ENCODE measurements around the gene SLC5A3. TPM values are rescaled to one million over a fixed set of nuclear protein-coding genes. Genes with fewer than 3 reads are reported as not detected.

Gene SLC5A3
- polyA plus RNA-seq, 3 donors = 1.2 to 3.3 (median 1.6) TPM

- Mint-ChIP-seq H3K4me1 (peaks cover 16% of the 10 kb centered on the region), H3K27ac (no peak overlapping the region), H3K9me3 (no peaks in the 10 kb centered on the region), H3K36me3 (peaks cover 25 to 33% of the 10 kb centered on the region in 2 donors), H3K4me3 (no peak overlapping the region), H3K27me3 (ENCODE audit: low read depth in 3 of 3) (no peaks in the 10 kb centered on the region)
- Histone ChIP-seq H3K4me1 (ENCODE audit: control insufficient read depth in 1 of 2, insufficient read depth in 2 of 2, low read length in 2 of 2) (peaks cover 3 to 7% of the 10 kb centered on the region in 2 donors), H3K4me2 (replicated peaks; ENCODE audit: extremely low read depth, low read length, poor library complexity, severe bottlenecking) (no peak overlapping the region), H3K27me3 (ENCODE audit: control insufficient read depth in 2 of 2, insufficient read depth in 2 of 2, low read length in 2 of 2) (no peaks in the 10 kb centered on the region), H3K4me3 (replicated peaks in 1 of 3; ENCODE audit: low read depth in 2 of 3, low read length in 3 of 3) (no peak overlapping the region), H2AFZ (ENCODE audit: insufficient read depth, low read depth, low read length, poor library complexity, severe bottlenecking) (no peak overlapping the region), H3K9ac (ENCODE audit: insufficient read depth, low read length, poor library complexity, severe bottlenecking) (no peak overlapping the region), H3K79me2 (ENCODE audit: insufficient read depth, low read length) (peaks cover 87% of the 10 kb centered on the region), H4K20me1 (ENCODE audit: insufficient read depth, low read length) (peaks cover 89% of the 10 kb centered on the region), H3K36me3 (replicated peaks in 1 of 2; ENCODE audit: control insufficient read depth in 1 of 2, insufficient read depth in 2 of 2, low read length in 2 of 2) (peaks cover 15 to 39% of the 10 kb centered on the region in 2 donors), H3K27ac (ENCODE audit: low read depth in 1 of 2, low read length in 2 of 2) (no peak overlapping the region), H3K9me3 (replicated peaks in 1 of 2; ENCODE audit: control insufficient read depth in 1 of 2, insufficient read depth in 1 of 2, low read length in 2 of 2) (no peaks in the 10 kb centered on the region)
- no peak for DNase-seq
- no CpG with 5 or more reads among the region's 2 CpGs for WGBS (ENCODE audit: insufficient coverage)
- intact Hi-C loops (cut with micrococcal nuclease) = no loop called here
- TF ChIP-seq CTCF (IDR thresholded peaks at IDR 0.05) = peak; percentile 24
Measured at GRCh38 chr21:34091607-34092006, 18.2 kb downstream of the SLC5A3 start.

DNA sequence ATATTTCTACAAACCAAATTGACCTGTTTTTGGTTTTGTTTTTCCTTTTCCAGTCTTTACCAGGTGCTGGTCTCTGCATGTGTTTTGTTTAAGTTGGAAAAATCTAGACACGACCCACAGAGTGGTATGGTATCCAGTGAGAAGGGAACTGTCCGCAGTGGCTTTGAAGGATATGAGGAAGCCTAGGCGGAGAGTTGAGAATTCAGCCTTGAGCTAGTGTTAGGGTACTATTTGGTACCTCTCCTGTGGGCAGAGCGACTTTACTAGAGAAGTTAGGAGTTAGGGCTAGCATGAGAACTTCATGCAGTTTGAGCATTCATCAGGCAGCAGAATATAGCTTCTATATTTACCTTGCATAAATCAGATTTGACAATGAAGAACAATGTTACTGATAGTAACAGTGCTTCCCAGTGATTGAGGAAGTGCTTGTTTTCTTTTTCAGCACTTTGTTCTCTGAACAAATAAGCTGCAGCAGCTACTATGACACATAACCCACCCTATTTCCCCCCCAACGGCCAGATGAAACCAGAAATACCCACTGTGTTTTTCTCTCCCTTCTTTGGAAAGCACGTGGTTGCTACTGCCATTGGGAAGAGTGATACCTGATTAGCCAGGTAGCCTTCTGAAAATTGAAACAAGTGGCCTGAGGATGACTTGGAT is 19.0 kb downstream of the SLC5A3 start:
- Histone ChIP-seq H3K27me3 (ENCODE audit: control insufficient read depth in 2 of 2, insufficient read depth in 2 of 2, low read length in 2 of 2) (no peaks in the 10 kb centered on the region), H3K79me2 (ENCODE audit: insufficient read depth, low read length) (peaks cover 79% of the 10 kb centered on the region), H3K4me3 (replicated peaks in 1 of 3; ENCODE audit: low read depth in 2 of 3, low read length in 3 of 3) (no peak overlapping the region), H4K20me1 (ENCODE audit: insufficient read depth, low read length) (peaks cover 87% of the 10 kb centered on the region), H3K9ac (ENCODE audit: insufficient read depth, low read length, poor library complexity, severe bottlenecking) (no peak overlapping the region), H3K36me3 (replicated peaks in 1 of 2; ENCODE audit: control insufficient read depth in 1 of 2, insufficient read depth in 2 of 2, low read length in 2 of 2) (peaks cover 15 to 40% of the 10 kb centered on the region in 2 donors), H3K4me1 (ENCODE audit: control insufficient read depth in 1 of 2, insufficient read depth in 2 of 2, low read length in 2 of 2) (peaks cover 3 to 7% of the 10 kb centered on the region in 2 donors), H3K9me3 (replicated peaks in 1 of 2; ENCODE audit: control insufficient read depth in 1 of 2, insufficient read depth in 1 of 2, low read length in 2 of 2) (no peaks in the 10 kb centered on the region), H3K27ac (ENCODE audit: low read depth in 1 of 2, low read length in 2 of 2) (peak overlapping the region in 1 of 2 donors; percentile 22), H2AFZ (ENCODE audit: insufficient read depth, low read depth, low read length, poor library complexity, severe bottlenecking) (no peak overlapping the region), H3K4me2 (replicated peaks; ENCODE audit: extremely low read depth, low read length, poor library complexity, severe bottlenecking) (no peak overlapping the region)
- Mint-ChIP-seq H3K4me1 (peaks cover 18% of the 10 kb centered on the region), H3K27ac (peak overlapping the region in 2 of 7 donors; percentile 56 to 73), H3K27me3 (ENCODE audit: low read depth in 3 of 3) (no peaks in the 10 kb centered on the region), H3K4me3 (no peak overlapping the region), H3K9me3 (no peaks in the 10 kb centered on the region), H3K36me3 (peaks cover 29 to 39% of the 10 kb centered on the region in 2 donors)
- no CpG with 5 or more reads among the region's 6 CpGs for WGBS (ENCODE audit: insufficient coverage)
- intact Hi-C loops (cut with micrococcal nuclease) = no loop called here
- no peak for TF ChIP-seq CTCF (IDR thresholded peaks at IDR 0.05)
- DNase-seq = peak in 2 of 3 donors; percentile 8 to 9

Data from CD14-positive monocyte (primary cell).